ENCODE results near the gene ZNF358. TPM values are rescaled to one million over a fixed set of nuclear protein-coding genes. Genes with fewer than 3 reads are reported as not detected.

The ZNF358 gene
- total RNA-seq, 1 donor: 13.8 TPM

DNA sequence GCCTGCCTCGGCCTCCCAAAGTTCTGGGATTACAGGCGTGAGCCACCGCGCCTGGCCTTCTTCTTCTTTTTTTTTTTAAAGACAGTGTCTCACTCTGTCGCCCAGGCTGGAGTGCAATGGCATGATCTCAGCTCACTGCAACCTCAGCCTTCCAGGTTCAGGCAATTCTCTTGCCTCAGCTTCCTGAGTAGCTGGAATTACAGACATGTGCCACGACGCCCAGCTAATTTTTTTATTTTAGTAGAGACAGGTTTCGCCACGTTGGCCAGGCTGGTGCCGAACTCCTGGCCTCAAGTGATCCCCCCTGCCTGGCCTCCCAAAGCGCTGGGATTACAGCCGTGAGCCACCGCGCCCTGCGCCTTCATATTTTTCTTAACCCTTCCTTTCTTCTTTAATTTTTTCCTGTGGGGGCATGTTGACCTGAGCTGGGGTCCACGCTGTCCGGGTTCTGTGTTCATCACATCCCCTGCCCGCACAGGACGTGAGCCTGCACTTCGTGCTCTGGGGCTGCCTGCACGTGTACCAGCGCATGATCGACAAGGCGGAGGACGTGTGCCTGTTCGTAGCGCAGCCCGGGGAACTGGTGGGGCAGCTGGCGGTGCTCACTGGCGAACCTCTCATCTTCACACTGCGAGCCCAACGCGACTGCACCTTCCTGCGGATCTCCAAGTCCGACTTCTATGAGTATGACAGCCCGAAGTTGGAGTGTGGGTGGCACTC, 33.7 kb downstream of the ZNF358 start:
- no peak for DNase-seq (ENCODE audit: low read depth)
- no peak for TF ChIP-seq CTCF (IDR thresholded peaks at IDR 0.05; ENCODE audit: insufficient read depth, low read depth, low read length)
- H3K4me3 ChIP-seq (ENCODE audit: low read depth, low read length): no peak overlapping the region

- DNase-seq (ENCODE audit: low read depth): no peak
- no peak overlapping the region for H3K4me3 ChIP-seq (ENCODE audit: low read depth, low read length)
- TF ChIP-seq CTCF (IDR thresholded peaks at IDR 0.05; ENCODE audit: insufficient read depth, low read depth, low read length): no peak
These were observed 34.4 kb downstream of the ZNF358 start for GRCh38 chr19:7550169-7550770.

DNA sequence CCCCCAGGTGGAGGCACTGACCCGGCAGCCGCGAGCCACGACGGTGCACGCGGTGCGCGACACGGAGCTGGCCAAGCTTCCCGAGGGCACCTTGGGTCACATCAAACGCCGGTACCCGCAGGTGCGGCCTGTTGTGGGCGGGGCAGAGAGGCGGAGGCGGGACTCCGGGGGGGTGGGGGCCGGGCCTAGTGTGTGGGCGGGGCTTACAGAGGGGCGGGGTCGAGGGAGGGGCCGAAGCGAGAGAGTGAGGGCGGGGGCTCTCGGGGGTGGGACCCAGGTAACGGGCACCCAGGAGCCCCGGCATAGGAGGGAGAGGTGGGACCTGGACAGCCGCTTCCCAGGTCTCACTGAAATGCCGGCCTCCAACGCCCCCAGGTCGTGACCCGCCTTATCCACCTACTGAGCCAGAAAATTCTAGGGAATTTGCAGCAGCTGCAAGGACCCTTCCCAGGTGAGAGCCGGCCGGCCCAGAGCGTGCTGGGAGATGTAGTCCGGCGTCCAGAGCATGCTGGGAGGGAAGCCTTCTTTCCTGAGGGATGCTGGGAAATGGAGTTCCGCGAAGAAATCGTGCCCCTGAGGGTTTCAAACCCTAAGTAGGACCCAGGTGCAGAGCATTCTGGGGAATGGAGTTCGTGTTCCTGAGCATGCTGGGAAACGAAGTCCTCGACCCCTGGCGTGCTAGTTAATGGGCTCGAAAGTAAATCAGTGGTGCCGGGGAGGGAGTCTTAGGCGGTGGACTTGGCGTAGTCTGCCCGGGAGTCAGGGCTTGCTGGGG, 35.3 kb downstream of the ZNF358 start:
- TF ChIP-seq CTCF (IDR thresholded peaks at IDR 0.05; ENCODE audit: insufficient read depth, low read depth, low read length): no peak
- DNase-seq (ENCODE audit: low read depth): peak; percentile 18
- no peak overlapping the region for H3K4me3 ChIP-seq (ENCODE audit: low read depth, low read length)

GRCh38 chr19:7552781-7553180, 36.9 kb downstream of the ZNF358 start:
- DNase-seq (ENCODE audit: low read depth): no peak
- TF ChIP-seq CTCF (IDR thresholded peaks at IDR 0.05; ENCODE audit: insufficient read depth, low read depth, low read length): no peak
- H3K4me3 ChIP-seq (ENCODE audit: low read depth, low read length): no peak overlapping the region

DNA sequence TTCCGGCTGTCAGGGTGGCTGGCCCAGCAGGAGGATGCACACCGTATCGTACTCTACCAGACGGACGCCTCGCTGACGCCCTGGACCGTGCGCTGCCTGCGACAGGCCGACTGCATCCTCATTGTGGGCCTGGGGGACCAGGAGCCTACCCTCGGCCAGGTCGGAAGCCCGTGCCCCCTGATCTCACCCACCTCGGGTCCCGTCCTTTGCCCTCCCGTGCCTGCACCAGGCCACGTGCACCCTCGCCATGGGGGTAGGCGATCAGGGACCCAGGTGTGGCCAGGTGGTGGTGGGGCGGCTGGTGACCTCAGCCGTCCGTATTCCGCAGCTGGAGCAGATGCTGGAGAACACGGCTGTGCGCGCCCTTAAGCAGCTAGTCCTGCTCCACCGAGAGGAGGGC, 38.7 kb downstream of the ZNF358 start:
- no peak overlapping the region for H3K4me3 ChIP-seq (ENCODE audit: low read depth, low read length)
- DNase-seq (ENCODE audit: low read depth): no peak
- TF ChIP-seq CTCF (IDR thresholded peaks at IDR 0.05; ENCODE audit: insufficient read depth, low read depth, low read length): no peak

DNA sequence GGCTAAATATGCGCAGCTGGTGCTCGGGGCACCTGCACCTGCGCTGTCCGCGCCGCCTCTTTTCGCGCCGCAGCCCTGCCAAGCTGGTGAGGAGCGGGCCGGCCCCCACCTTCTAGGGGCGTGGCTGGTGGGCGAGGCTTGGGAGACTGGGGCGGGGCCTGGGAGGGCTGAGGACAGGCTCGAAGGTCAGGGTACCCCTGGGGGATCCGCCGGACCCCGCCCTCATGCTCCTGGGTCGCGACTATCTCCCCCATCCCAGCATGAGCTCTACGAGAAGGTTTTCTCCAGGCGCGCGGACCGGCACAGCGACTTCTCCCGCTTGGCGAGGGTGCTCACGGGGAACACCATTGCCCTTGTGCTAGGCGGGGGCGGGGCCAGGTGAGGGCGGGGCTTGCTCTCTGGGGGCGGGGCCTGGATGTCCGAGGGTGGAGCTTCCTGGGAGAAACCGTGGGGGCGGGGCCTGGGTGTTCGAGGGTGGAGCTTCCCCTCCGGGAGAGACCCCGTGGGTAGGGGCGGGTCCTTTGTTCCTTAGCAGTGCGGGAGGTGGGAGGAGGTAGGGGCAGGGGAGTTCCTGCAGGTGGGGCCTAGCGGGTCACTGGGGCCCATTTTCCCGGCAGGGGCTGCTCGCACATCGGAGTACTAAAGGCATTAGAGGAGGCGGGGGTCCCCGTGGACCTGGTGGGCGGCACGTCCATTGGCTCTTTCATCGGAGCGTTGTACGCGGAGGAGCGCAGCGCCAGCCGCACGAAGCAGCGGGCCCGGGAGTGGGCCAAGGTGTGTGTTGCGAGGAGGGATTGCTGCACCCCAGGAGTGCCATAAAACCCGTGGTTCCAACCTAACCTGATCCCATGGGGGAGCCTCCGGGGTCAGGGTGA, 39.3 kb downstream of the ZNF358 start:
- no peak for TF ChIP-seq CTCF (IDR thresholded peaks at IDR 0.05; ENCODE audit: insufficient read depth, low read depth, low read length)
- no peak for DNase-seq (ENCODE audit: low read depth)
- no peak overlapping the region for H3K4me3 ChIP-seq (ENCODE audit: low read depth, low read length)

Data from fibroblast of villous mesenchyme (primary cell).